GM12878 (cell line): ENCODE results near the gene PALLD.

Experiments used
- ESRRA ChIP-seq: IDR thresholded peaks from 2 replicates; pipeline ENCODE4 v1.6.1; 2012; ENCODE audit warnings: mild to moderate bottlenecking, low read length, improper control_type of control experiment
- MXI1 ChIP-seq: fragments of 150-350 bp; IDR thresholded peaks from 2 replicates; pipeline ENCODE4 v1.6.1; 2011; ENCODE audit warnings: low read depth, mild to moderate bottlenecking, inconsistent platforms, low read length, improper control_type of control experiment
- ZNF24 ChIP-seq: fragments of 450-650 bp; IDR thresholded peaks from 2 replicates; pipeline ENCODE4 v1.6.1; 2017; ENCODE audit warnings: antibody characterized with exemption, mild to moderate bottlenecking

DNA sequence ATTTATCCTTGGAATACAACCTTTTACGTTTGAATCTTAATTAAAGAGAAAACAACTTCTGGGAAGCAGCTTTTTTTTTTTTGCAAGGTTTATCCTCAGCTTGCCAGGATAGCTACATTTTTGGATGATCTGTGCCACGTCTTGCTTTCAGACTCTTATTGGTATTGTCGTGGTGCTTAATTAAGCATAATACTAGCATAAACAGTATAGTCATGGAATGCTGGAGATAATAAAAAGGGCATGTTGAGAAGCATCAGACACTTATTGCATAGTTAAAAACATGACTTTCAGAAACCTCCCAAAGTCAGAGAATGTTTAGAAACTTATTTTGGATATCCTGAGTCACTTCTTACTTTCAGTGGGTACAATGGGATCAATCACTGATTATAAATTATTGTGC, 77.0 kb downstream of the PALLD start:
- TF ChIP-seq MXI1 (no peak), ZNF24 (no peak), ESRRA (no peak)
